ENCODE measurements around the gene CPB2. TPM values are rescaled to one million over a fixed set of nuclear protein-coding genes. Genes with fewer than 3 reads are reported as not detected.

Gene CPB2
- total RNA-seq, 1 experiment from 2014 or later: 0.28 TPM

DNA sequence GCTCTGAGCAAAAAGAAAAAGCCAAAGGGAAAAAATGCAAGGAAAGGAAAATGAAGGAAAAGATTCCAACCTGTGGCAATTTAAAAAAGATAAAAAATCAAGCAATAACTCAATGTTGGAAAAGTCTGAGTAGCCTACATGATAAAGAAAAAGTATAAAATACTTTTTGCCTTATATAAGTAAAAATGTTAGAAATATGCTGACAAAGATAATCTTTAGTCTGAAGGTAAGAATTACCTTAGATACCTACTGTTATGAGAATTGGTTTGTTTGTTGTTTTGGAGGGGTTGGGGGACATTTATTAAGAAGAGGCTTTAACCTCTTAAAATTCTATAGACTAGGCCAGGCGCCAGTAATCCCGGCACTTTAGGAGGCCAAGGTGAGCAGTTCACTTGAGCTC lies 29.7 kb upstream of the CPB2 start:
- POLR2A ChIA-PET: no interaction called here
- CTCF ChIA-PET: no interaction called here
- Histone ChIP-seq H3K27ac (ENCODE audit: low read length) (no peak overlapping the region), H3K36me3 (ENCODE audit: control insufficient read depth, insufficient read depth, low read length) (no peaks in the 10 kb centered on the region), H3K4me3 (ENCODE audit: low read depth in 2 of 2, low read length in 2 of 2) (no peak overlapping the region), H3K9me3 (ENCODE audit: control insufficient read depth, insufficient read depth, low read depth, low read length) (no peaks in the 10 kb centered on the region), H3K4me1 (ENCODE audit: control insufficient read depth, insufficient read depth, low read length) (no peaks in the 10 kb centered on the region), H3K27me3 (ENCODE audit: control insufficient read depth, insufficient read depth, low read length) (peaks cover 7% of the 10 kb centered on the region)
- in situ Hi-C loops (cut with HindIII; ENCODE audit: low pct_unique_long_range_greater_than_20kb, low sequenced_read_pairs) (no loop called here), intact Hi-C loops (cut with micrococcal nuclease; ENCODE audit: unreplicated experiment) (no loop called here)
- DNase-seq (ENCODE audit: low read depth, low spot score) (no peak), ATAC-seq (no peak)
- no peak for TF ChIP-seq POLR2AphosphoS5 (IDR thresholded peaks at IDR 0.05; ENCODE audit: low read depth, low read length)
- TF ChIP-seq, protein P1, sequence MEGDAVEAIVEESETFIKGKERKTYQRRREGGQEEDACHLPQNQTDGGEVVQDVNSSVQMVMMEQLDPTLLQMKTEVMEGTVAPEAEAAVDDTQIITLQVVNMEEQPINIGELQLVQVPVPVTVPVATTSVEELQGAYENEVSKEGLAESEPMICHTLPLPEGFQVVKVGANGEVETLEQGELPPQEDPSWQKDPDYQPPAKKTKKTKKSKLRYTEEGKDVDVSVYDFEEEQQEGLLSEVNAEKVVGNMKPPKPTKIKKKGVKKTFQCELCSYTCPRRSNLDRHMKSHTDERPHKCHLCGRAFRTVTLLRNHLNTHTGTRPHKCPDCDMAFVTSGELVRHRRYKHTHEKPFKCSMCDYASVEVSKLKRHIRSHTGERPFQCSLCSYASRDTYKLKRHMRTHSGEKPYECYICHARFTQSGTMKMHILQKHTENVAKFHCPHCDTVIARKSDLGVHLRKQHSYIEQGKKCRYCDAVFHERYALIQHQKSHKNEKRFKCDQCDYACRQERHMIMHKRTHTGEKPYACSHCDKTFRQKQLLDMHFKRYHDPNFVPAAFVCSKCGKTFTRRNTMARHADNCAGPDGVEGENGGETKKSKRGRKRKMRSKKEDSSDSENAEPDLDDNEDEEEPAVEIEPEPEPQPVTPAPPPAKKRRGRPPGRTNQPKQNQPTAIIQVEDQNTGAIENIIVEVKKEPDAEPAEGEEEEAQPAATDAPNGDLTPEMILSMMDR (IDR thresholded peaks at IDR 0.05): no peak
- no peak for TF ChIP-seq TCF7L2 (IDR thresholded peaks at IDR 0.05; ENCODE audit: low read depth, low read length)
- no peak for TF ChIP-seq SIN3A (IDR thresholded peaks at IDR 0.05; ENCODE audit: borderline replicate concordance, insufficient read depth, low read depth, low read length)
- no peak for TF ChIP-seq REST (IDR thresholded peaks at IDR 0.05; ENCODE audit: insufficient read depth in 1 of 2, low read depth in 2 of 2, low read length in 1 of 2)
- BruUV-seq (replicated peaks): no TSS peak

DNA sequence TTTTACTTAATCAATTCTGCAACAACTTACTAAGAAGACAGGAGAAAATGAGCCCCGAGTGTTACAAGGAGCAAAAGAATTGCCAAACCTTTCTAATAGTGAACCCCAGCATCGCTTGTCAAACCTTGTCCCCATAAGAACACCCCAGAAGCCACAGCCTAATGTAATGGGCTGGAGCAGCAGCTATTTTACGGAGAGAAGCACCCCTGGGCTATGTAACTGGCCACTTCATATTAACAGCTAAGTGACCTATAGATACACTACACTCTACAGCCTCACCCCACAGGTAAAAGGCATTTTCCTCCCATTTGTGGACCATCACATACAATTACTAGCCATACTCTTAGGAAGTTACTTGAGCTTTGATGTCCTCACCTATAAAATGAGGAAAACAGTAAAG lies 27.3 kb upstream of the CPB2 start:
- ChIA-PET POLR2A (no interaction called here), CTCF (no interaction called here)
- TF ChIP-seq, protein P1 (IDR thresholded peaks at IDR 0.05): no peak
- TF ChIP-seq POLR2AphosphoS5 (IDR thresholded peaks at IDR 0.05; ENCODE audit: low read depth, low read length): no peak
- TF ChIP-seq SIN3A (IDR thresholded peaks at IDR 0.05; ENCODE audit: borderline replicate concordance, insufficient read depth, low read depth, low read length): no peak
- no peak for TF ChIP-seq REST (IDR thresholded peaks at IDR 0.05; ENCODE audit: insufficient read depth in 1 of 2, low read depth in 2 of 2, low read length in 1 of 2)
- TF ChIP-seq TCF7L2 (IDR thresholded peaks at IDR 0.05; ENCODE audit: low read depth, low read length): no peak
- DNase-seq (ENCODE audit: low read depth, low spot score): no peak
- H3K4me3 ChIP-seq (ENCODE audit: low read depth in 2 of 2, low read length in 2 of 2): no peak overlapping the region
- H3K27ac ChIP-seq (ENCODE audit: low read length): no peak overlapping the region
- H3K9me3 ChIP-seq (ENCODE audit: control insufficient read depth, insufficient read depth, low read depth, low read length): no peaks in the 10 kb centered on the region
- BruUV-seq (replicated peaks): no TSS peak
- H3K36me3 ChIP-seq (ENCODE audit: control insufficient read depth, insufficient read depth, low read length): no peaks in the 10 kb centered on the region
- in situ Hi-C loops (cut with HindIII; ENCODE audit: low pct_unique_long_range_greater_than_20kb, low sequenced_read_pairs): no loop called here
- no peaks in the 10 kb centered on the region for H3K4me1 ChIP-seq (ENCODE audit: control insufficient read depth, insufficient read depth, low read length)
- 0 out of 2 replicates have a peak, but pooled peaks cover 5% of the 10 kb centered on the region for H3K27me3 ChIP-seq (ENCODE audit: control insufficient read depth, insufficient read depth, low read length)
- intact Hi-C loops (cut with micrococcal nuclease; ENCODE audit: unreplicated experiment): no loop called here
- no peak for ATAC-seq
